ENCODE results near the gene IL12RB2.

IL12RB2 gene

GRCh38 chr1:67348586-67349252 is 41.0 kb downstream of the IL12RB2 start:
- DNase-seq: no peak

- DNase-seq: no peak
Measured at GRCh38 chr1:67350783-67351182, 43.1 kb downstream of the IL12RB2 start.

GRCh38 chr1:67352211-67352610 is 44.5 kb downstream of the IL12RB2 start:
- no peak for DNase-seq

- DNase-seq: peak in 1 of 14 donors; percentile 6
Measured at GRCh38 chr1:67355745-67356424, 48.2 kb downstream of the IL12RB2 start.

GRCh38 chr1:67359592-67359991 is 51.9 kb downstream of the IL12RB2 start:
- DNase-seq: no peak

- DNase-seq: no peak
Measured at GRCh38 chr1:67361641-67362040, 54.0 kb downstream of the IL12RB2 start.

- DNase-seq: no peak
Measured at GRCh38 chr1:67367370-67368045, 59.8 kb downstream of the IL12RB2 start.

GRCh38 chr1:67368046-67368514 is 60.4 kb downstream of the IL12RB2 start:
- DNase-seq: no peak

- DNase-seq: no peak
Measured at GRCh38 chr1:67371043-67371442, 63.4 kb downstream of the IL12RB2 start.

- no peak for DNase-seq
Measured at GRCh38 chr1:67371681-67372080, 64.0 kb downstream of the IL12RB2 start.

- DNase-seq: no peak
Measured at GRCh38 chr1:67372136-67372535, 64.5 kb downstream of the IL12RB2 start.

- no peak for DNase-seq
Measured at GRCh38 chr1:67372898-67373297, 65.2 kb downstream of the IL12RB2 start.

GRCh38 chr1:67376381-67376780 is 68.7 kb downstream of the IL12RB2 start:
- no peak for DNase-seq

GRCh38 chr1:67377253-67377652 is 69.6 kb downstream of the IL12RB2 start:
- DNase-seq: no peak

GRCh38 chr1:67381154-67381553 is 73.5 kb downstream of the IL12RB2 start:
- no peak for DNase-seq

GRCh38 chr1:67382292-67382691 is 74.6 kb downstream of the IL12RB2 start:
- DNase-seq: no peak

GRCh38 chr1:67383999-67384638 is 76.4 kb downstream of the IL12RB2 start:
- no peak for DNase-seq

GRCh38 chr1:67390041-67390887 is 82.6 kb downstream of the IL12RB2 start:
- no peak for DNase-seq

- DNase-seq: peak in 1 of 14 donors; percentile 28
Measured at GRCh38 chr1:67393240-67393639, 85.6 kb downstream of the IL12RB2 start.

- DNase-seq: peak in 1 of 14 donors; percentile 11
Measured at GRCh38 chr1:67393737-67394136, 86.1 kb downstream of the IL12RB2 start.

GRCh38 chr1:67394548-67394947 is 86.9 kb downstream of the IL12RB2 start:
- DNase-seq: no peak
